A549 (cell line): ENCODE measurements around the gene FRYL.

Experiments used
- EP300 ChIP-seq, 2 experiments: fragments of >200 bp; sonication (Bioruptor Twin); formaldehyde crosslinking; IDR thresholded peaks; 2 replicates in 1 of 2; 3 replicates in 1 of 2; pipeline ENCODE4 v1.6.1; 2016 to 2017
- JUN ChIP-seq, 2 experiments: fragments of >200 bp; sonication (Bioruptor Twin); formaldehyde crosslinking; IDR thresholded peaks; 2 replicates in 1 of 2; 3 replicates in 1 of 2; pipeline ENCODE4 v1.6.1; 2016 to 2017
- JUNB ChIP-seq: fragments of >200 bp; sonication (Bioruptor Twin); formaldehyde crosslinking; IDR thresholded peaks from 2 replicates; pipeline ENCODE4 v1.6.1; 2016
- MAFK ChIP-seq: fragments of 450-650 bp; IDR thresholded peaks from 2 replicates; pipeline ENCODE4 v1.6.1; 2014; ENCODE audit not compliant: partially characterized antibody
- NFE2L2 ChIP-seq: fragments of 150-350 bp; conservative IDR thresholded peaks from 2 replicates; pipeline ENCODE4 v1.6.1; 2014; ENCODE audit warnings: low read length
- POLR2A ChIP-seq: IDR thresholded peaks from 2 replicates; pipeline ENCODE4 v1.6.1; 2012; ENCODE audit warnings: mild to moderate bottlenecking, low read length
- RAD21 ChIP-seq, 2 experiments: fragments of >200 bp in 1 of 2; sonication (Bioruptor Twin) in 1 of 2; formaldehyde crosslinking in 1 of 2; IDR thresholded peaks in 1 of 2; conservative IDR thresholded peaks in 1 of 2; 2 replicates in 1 of 2; 3 replicates in 1 of 2; pipeline ENCODE4 v1.6.1; 2012 to 2018; ENCODE audit warnings: inconsistent platforms in 1 of 2
- RCOR1 ChIP-seq: fragments of 150-350 bp; IDR thresholded peaks from 2 replicates; pipeline ENCODE4 v1.6.1; 2014; ENCODE audit warnings: antibody characterized with exemption, low read length, low read depth
- RFX5 ChIP-seq: fragments of 450-650 bp; IDR thresholded peaks from 2 replicates; pipeline ENCODE4 v1.7.1; 2014; ENCODE audit warnings: antibody characterized with exemption, mild to moderate bottlenecking, moderate library complexity
- TF ChIP-seq, protein P1 (sequence below): fragments of >200 bp; sonication (Bioruptor Twin); formaldehyde crosslinking; IDR thresholded peaks from 3 replicates; pipeline ENCODE4 v1.5.1; 2016
- TF ChIP-seq, protein P2 (sequence below): IDR thresholded peaks from 2 replicates; pipeline ENCODE4 v1.6.1; 2012
- TF ChIP-seq, protein P3 (sequence below): IDR thresholded peaks from 2 replicates; pipeline ENCODE4 v1.6.1; 2012

- TF ChIP-seq, protein P1, sequence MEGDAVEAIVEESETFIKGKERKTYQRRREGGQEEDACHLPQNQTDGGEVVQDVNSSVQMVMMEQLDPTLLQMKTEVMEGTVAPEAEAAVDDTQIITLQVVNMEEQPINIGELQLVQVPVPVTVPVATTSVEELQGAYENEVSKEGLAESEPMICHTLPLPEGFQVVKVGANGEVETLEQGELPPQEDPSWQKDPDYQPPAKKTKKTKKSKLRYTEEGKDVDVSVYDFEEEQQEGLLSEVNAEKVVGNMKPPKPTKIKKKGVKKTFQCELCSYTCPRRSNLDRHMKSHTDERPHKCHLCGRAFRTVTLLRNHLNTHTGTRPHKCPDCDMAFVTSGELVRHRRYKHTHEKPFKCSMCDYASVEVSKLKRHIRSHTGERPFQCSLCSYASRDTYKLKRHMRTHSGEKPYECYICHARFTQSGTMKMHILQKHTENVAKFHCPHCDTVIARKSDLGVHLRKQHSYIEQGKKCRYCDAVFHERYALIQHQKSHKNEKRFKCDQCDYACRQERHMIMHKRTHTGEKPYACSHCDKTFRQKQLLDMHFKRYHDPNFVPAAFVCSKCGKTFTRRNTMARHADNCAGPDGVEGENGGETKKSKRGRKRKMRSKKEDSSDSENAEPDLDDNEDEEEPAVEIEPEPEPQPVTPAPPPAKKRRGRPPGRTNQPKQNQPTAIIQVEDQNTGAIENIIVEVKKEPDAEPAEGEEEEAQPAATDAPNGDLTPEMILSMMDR: no peak
- TF ChIP-seq RCOR1: no peak
- no peak for TF ChIP-seq NFE2L2
- TF ChIP-seq MAFK: no peak
- TF ChIP-seq JUN (IDR thresholded peaks at IDR 0.05): no peak
- TF ChIP-seq, protein P2, sequence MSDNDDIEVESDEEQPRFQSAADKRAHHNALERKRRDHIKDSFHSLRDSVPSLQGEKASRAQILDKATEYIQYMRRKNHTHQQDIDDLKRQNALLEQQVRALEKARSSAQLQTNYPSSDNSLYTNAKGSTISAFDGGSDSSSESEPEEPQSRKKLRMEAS: no peak
- TF ChIP-seq RFX5: no peak
- TF ChIP-seq EP300 (IDR thresholded peaks at IDR 0.05): no peak
- TF ChIP-seq POLR2A: no peak
- no peak for TF ChIP-seq JUNB
- TF ChIP-seq, protein P3, sequence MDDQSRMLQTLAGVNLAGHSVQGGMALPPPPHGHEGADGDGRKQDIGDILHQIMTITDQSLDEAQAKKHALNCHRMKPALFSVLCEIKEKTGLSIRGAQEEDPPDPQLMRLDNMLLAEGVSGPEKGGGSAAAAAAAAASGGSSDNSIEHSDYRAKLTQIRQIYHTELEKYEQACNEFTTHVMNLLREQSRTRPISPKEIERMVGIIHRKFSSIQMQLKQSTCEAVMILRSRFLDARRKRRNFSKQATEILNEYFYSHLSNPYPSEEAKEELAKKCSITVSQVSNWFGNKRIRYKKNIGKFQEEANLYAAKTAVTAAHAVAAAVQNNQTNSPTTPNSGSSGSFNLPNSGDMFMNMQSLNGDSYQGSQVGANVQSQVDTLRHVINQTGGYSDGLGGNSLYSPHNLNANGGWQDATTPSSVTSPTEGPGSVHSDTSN: no peak
- no peak for TF ChIP-seq RAD21 (conservative IDR thresholded peaks at IDR 0.05 in 1 of 2, IDR thresholded peaks at IDR 0.05 in 1 of 2)
These were observed 112.9 kb downstream of the FRYL start for GRCh38 chr4:48667148-48667547.
